Skeletal muscle tissue (tissue), 4 donors: ENCODE data around the gene PRIM2. TPM values are rescaled to one million over a fixed set of nuclear protein-coding genes. Genes with fewer than 3 reads are reported as not detected.
"Not testable (repeated sequence)": the region's sequence is repeated elsewhere in the genome, so short reads cannot be mapped to it uniquely, and the experiment has no call there.

Experiments used
- H3K27ac ChIP-seq: one replicate; pipeline ENCODE4 v1.7.0; 2013; ENCODE audit warnings: mild to moderate bottlenecking, low read depth, low read length, inconsistent platforms
- H3K27me3 ChIP-seq, 3 donors: one replicate each; pipeline ENCODE4 v1.7.0; 2013; ENCODE audit warnings: low read length in 3 of 3; ENCODE audit not compliant: control insufficient read depth in 3 of 3, insufficient read depth in 3 of 3
- H3K36me3 ChIP-seq, 3 donors: one replicate each; pipeline ENCODE4 v1.7.0; 2013; ENCODE audit warnings: low read length in 3 of 3; ENCODE audit not compliant: control insufficient read depth in 3 of 3, insufficient read depth in 3 of 3
- H3K4me1 ChIP-seq, 3 donors: one replicate each; pipeline ENCODE4 v1.7.0; 2013; ENCODE audit warnings: low read length in 3 of 3, mild to moderate bottlenecking in 3 of 3; ENCODE audit not compliant: control insufficient read depth in 3 of 3, insufficient read depth in 3 of 3
- H3K4me3 ChIP-seq, 3 donors: one replicate each; pipeline ENCODE4 v1.7.0; 2013; ENCODE audit warnings: low read length in 3 of 3
- H3K9ac ChIP-seq, 3 donors: one replicate each; pipeline ENCODE4 v1.7.0; 2013; ENCODE audit warnings: low read length in 3 of 3, mild to moderate bottlenecking in 3 of 3, moderate library complexity in 2 of 3, low read depth in 1 of 3
- H3K9me3 ChIP-seq, 3 donors: one replicate each; pipeline ENCODE4 v1.7.0; 2013; ENCODE audit warnings: low read length in 3 of 3; ENCODE audit not compliant: control insufficient read depth in 3 of 3
- total RNA-seq: library from RNA; depleted of rRNA; stranded (reverse); fragments of >200 nt; gene quantifications from one replicate; pipeline ENCODE4 v1.2.3, GENCODE V29; 2014
- donor health status: Osteomylitis.

PRIM2 gene
- total RNA-seq, 1 donor from 2014 or later: 14.6 TPM

DNA sequence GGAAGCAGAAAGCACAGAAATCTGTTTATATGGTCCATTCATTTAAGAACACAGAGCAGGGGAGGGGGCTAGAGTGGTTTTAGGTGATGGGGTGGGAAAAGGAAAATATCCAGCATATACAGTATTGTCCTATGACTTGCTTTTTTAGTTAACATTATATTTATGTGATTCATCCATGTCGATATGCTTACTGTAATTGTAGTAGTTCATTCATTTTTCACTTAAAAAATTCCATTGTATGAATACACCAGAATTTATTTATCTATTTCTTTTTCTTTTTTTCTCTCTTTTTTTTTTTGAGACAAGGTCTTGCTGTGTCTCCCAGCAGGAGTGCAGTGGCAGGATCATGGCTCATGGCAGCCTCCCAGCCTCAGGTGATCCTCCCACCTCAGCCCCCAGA lies 9.6 kb upstream of the PRIM2 start:
- no peak overlapping the region for H3K4me3 ChIP-seq
- H3K27ac ChIP-seq: no peak overlapping the region
- H3K9ac ChIP-seq: no peak overlapping the region
- no peaks in the 10 kb centered on the region for H3K36me3 ChIP-seq
- no peaks in the 10 kb centered on the region for H3K9me3 ChIP-seq
- no peaks in the 10 kb centered on the region for H3K27me3 ChIP-seq
- H3K4me1 ChIP-seq: no peaks in the 10 kb centered on the region

DNA sequence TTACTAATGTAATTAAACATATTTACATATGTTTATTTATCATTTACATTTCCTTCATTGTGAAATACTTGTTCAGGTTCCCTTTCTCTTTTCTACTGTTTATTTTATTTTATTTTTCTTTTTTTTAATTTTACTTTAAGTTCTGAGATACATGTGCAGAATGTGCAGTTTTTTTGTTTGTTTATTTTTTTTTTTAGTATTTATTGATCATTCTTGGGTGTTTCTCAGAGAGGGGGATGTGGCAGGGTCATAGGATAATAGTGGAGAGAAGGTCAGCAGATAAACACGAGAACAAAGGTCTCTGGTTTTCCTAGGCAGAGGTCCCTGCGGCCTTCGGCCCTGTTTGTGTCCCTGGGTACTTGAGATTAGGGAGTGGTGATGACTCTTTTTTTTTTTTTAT lies 8.7 kb upstream of the PRIM2 start:
- H3K9me3 ChIP-seq, H3K36me3 ChIP-seq: not testable (repeated sequence)

GRCh38 chr6:57310095-57310816 lies 7.2 kb upstream of the PRIM2 start:
- not testable (repeated sequence) for H3K9ac ChIP-seq, H3K9me3 ChIP-seq, H3K27ac ChIP-seq, H3K4me3 ChIP-seq, H3K27me3 ChIP-seq, H3K4me1 ChIP-seq, H3K36me3 ChIP-seq

More for the DNA sequence above, 8.7 kb upstream of the PRIM2 start:
- H3K4me1 ChIP-seq, H3K27me3 ChIP-seq, H3K9ac ChIP-seq, H3K27ac ChIP-seq, H3K4me3 ChIP-seq: not testable (repeated sequence)

DNA sequence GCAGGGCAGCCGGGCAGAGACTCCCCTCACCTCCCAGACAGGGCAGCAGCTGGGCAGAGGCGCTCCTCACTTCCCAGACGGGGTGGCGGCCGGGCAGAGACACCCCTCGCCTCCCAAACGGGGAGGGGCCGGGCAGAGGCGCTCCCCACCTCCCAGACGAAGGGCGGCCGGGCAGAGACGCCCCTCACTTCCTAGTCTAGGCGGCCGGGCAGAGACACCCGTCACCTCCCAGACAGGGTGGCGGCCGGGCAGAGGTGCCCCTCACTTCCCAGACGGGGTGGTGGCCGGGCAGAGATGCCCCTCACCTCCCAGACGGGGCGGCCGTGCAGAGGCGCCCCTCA lies 6.6 kb upstream of the PRIM2 start:
- H3K9me3 ChIP-seq: no peaks in the 10 kb centered on the region
- H3K27me3 ChIP-seq: no peaks in the 10 kb centered on the region
- peaks cover 6 to 7% (median 7%) of the 10 kb centered on the region in 3 donors for H3K4me1 ChIP-seq
- H3K27ac ChIP-seq: no peak overlapping the region
- H3K36me3 ChIP-seq: no peaks in the 10 kb centered on the region
- H3K9ac ChIP-seq: no peak overlapping the region
- H3K4me3 ChIP-seq: no peak overlapping the region

- not testable (repeated sequence) for H3K9ac ChIP-seq, H3K36me3 ChIP-seq, H3K27me3 ChIP-seq, H3K9me3 ChIP-seq, H3K4me1 ChIP-seq, H3K27ac ChIP-seq, H3K4me3 ChIP-seq
These were observed 6.0 kb upstream of the PRIM2 start for GRCh38 chr6:57311300-57312003.

- Histone ChIP-seq H3K27me3 (no peaks in the 10 kb centered on the region), H3K9ac (no peak overlapping the region), H3K27ac (no peak overlapping the region), H3K36me3 (no peaks in the 10 kb centered on the region), H3K9me3 (no peaks in the 10 kb centered on the region), H3K4me3 (no peak overlapping the region), H3K4me1 (peaks cover 7 to 8% (median 7%) of the 10 kb centered on the region in 3 donors)
These were observed 5.5 kb upstream of the PRIM2 start for GRCh38 chr6:57312004-57312345.

- H3K9me3 ChIP-seq: no peaks in the 10 kb centered on the region
- no peak overlapping the region for H3K9ac ChIP-seq
- H3K4me3 ChIP-seq: no peak overlapping the region
- H3K27me3 ChIP-seq: no peaks in the 10 kb centered on the region
- peaks cover 12 to 15% (median 13%) of the 10 kb centered on the region in 3 donors for H3K4me1 ChIP-seq
- H3K36me3 ChIP-seq: no peaks in the 10 kb centered on the region
- H3K27ac ChIP-seq: peak overlapping the region; percentile 75
These were observed 4.4 kb upstream of the PRIM2 start for GRCh38 chr6:57313009-57313408.

DNA sequence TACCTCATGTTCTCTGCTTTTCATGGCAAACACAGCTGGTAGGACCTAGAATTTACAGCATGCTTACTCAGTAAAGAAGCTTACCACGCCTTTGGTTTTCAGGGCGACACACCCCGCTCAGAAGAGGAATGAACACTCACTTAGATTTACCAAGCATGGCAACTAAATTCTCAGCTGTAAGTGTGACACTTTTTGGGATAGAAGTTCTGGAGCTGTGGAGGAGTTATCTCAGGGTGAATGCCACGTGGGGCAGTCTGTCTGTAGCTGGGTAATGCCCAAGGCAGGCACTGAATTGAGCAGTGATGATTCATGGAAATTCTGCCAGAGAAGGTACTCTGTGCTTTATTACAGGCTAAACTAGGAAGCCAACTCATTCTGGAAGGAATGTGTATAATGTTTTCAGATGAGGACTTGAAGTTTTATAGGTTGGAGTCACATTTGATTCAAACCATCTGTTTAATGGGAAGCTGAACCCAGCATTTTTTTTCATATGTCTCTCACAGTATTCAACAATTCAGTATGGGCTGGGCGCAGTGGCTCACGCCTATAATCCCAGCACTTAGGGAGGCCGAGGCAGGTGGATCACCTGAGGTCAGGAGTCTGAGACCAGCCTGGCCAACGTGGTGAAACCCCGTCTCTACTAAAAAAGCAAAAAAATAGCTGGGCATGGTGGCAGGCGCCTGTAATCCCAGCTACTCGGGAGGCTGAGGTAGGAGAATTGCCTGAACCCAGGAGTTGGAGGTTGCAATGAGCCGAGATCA lies 3.5 kb upstream of the PRIM2 start:
- Histone ChIP-seq H3K9me3 (no peaks in the 10 kb centered on the region), H3K27ac (peak overlapping the region; percentile 75), H3K27me3 (no peaks in the 10 kb centered on the region), H3K9ac (peak overlapping the region in 1 of 3 donors; percentile 18), H3K4me1 (peaks cover 12 to 19% (median 15%) of the 10 kb centered on the region in 3 donors), H3K36me3 (no peaks in the 10 kb centered on the region), H3K4me3 (peak overlapping the region in 2 of 3 donors; percentile 13 to 22)

DNA sequence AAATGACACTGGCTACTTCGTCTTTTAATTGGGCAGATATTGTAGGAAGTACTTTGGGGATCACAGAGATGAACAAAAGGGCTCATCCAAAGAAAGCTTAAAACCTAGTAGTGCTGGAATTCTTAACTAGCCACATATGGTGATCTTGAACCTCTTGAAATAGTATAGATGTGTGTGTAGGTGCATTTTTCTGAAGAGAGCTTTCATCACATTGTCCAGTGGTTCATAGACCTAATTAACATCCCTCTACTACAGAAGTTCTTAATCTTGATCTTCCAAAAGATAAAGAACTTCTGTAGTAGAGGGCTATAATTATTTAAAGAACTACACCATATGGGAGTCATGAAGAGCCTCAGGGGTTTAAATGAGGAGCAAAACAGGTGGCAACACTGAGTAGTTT lies 2.3 kb upstream of the PRIM2 start:
- Histone ChIP-seq H3K4me3 (no peak overlapping the region), H3K36me3 (peaks cover 0 to 3% (median 2%) of the 10 kb centered on the region in 3 donors), H3K4me1 (peaks cover 12 to 19% (median 15%) of the 10 kb centered on the region in 3 donors), H3K9me3 (no peaks in the 10 kb centered on the region), H3K27ac (no peak overlapping the region), H3K27me3 (no peaks in the 10 kb centered on the region), H3K9ac (no peak overlapping the region)

DNA sequence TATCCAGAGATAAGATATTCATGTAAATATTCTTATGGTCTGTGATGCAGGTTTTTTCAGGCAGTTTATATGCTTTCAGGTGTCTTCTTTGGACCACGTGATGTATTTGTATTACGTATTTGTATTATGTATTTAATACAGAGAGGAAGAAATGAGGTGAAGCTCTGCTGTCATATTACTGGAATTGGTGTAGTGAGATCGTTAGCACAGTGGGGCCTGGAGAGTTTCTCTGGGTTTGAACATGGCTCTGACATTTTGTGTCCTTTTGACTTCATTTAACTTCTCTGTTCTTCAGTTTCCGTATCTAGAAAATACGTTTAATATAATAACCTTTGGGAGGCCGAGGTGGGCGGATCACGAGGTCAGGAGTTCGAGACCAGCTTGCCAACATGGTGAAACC lies 1.6 kb upstream of the PRIM2 start:
- Histone ChIP-seq H3K4me1 (peaks cover 12 to 19% (median 15%) of the 10 kb centered on the region in 3 donors), H3K9me3 (no peaks in the 10 kb centered on the region), H3K4me3 (no peak overlapping the region), H3K27me3 (no peaks in the 10 kb centered on the region), H3K27ac (no peak overlapping the region), H3K9ac (no peak overlapping the region), H3K36me3 (peaks cover 0 to 8% (median 8%) of the 10 kb centered on the region in 3 donors)
